AG09309 (cell line): Measurements from ENCODE around the gene RBBP8NL.

Source experiments
- DNase-seq: peaks from one replicate; pipeline ENCODE4 v3.0.0-alpha.2; 2010; ENCODE audit warnings: low read depth
- H3K4me3 ChIP-seq: 2 replicates; pipeline ENCODE4 v1.5.1; 2011; ENCODE audit warnings: mild to moderate bottlenecking, low read depth, low read length, moderate library complexity; ENCODE audit not compliant: control insufficient read depth
- CTCF ChIP-seq: IDR thresholded peaks from 2 replicates; pipeline ENCODE4 v1.5.1; 2011; ENCODE audit warnings: mild to moderate bottlenecking, low read depth, low read length, inconsistent platforms; ENCODE audit not compliant: insufficient read depth, control insufficient read depth; ENCODE audit errors: missing control alignments

RBBP8NL gene

GRCh38 chr20:62466806-62467537 is 39.6 kb upstream of the RBBP8NL start:
- no peak overlapping the region for H3K4me3 ChIP-seq
- DNase-seq = no peak
- no peak for TF ChIP-seq CTCF

- H3K4me3 ChIP-seq = no peak overlapping the region
- TF ChIP-seq CTCF = no peak
- no peak for DNase-seq
Measured at GRCh38 chr20:62466072-62466760, 38.9 kb upstream of the RBBP8NL start.

- no peak overlapping the region for H3K4me3 ChIP-seq
- no peak for DNase-seq
- no peak for TF ChIP-seq CTCF
Measured at GRCh38 chr20:62464990-62465389, 37.7 kb upstream of the RBBP8NL start.

DNA sequence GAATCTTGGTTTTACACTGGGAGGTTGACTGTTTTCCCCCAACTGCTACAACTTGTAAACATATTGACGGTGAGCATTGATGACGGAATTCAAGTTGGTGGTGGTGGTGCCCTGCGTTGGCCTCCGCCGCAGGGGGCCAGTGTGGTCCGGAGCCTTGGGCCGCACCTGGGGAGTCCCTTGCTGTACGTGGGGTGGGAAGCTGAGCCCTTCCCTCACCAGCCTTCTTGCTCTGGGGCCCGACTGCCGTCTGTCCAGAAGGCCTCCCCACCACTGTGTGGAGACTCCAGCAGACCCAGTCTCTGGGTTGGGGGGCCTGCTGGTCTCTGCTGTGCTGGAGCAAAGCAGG is 37.1 kb upstream of the RBBP8NL start:
- TF ChIP-seq CTCF = no peak
- no peak for DNase-seq
- H3K4me3 ChIP-seq = no peak overlapping the region

GRCh38 chr20:62463651-62464424 is 36.5 kb upstream of the RBBP8NL start:
- no peak for TF ChIP-seq CTCF

GRCh38 chr20:62462976-62463592 is 35.7 kb upstream of the RBBP8NL start:
- TF ChIP-seq CTCF = no peak
- H3K4me3 ChIP-seq = no peak overlapping the region
- no peak for DNase-seq

More at GRCh38 chr20:62463651-62464424, 36.5 kb upstream of the RBBP8NL start:
- no peak for DNase-seq
- H3K4me3 ChIP-seq = no peak overlapping the region
